NCI-H526 treated with DMSO at 0.1 percent for 48 hours (cell line): ENCODE data around the gene GPN2.
"Not testable (repeated sequence)": the region's sequence is repeated elsewhere in the genome, so short reads cannot be mapped to it uniquely, and the experiment has no call there.

Experiments used
- DNase-seq: peaks from one replicate; lab custom pipeline; 2025; lab: John Stamatoyannopoulos, UW

GPN2 gene

GRCh38 chr1:26857473-26858060, 32.5 kb downstream of the GPN2 start:
- DNase-seq: no peak

- no peak for DNase-seq
These were observed 33.2 kb downstream of the GPN2 start for GRCh38 chr1:26856604-26857469.

DNA sequence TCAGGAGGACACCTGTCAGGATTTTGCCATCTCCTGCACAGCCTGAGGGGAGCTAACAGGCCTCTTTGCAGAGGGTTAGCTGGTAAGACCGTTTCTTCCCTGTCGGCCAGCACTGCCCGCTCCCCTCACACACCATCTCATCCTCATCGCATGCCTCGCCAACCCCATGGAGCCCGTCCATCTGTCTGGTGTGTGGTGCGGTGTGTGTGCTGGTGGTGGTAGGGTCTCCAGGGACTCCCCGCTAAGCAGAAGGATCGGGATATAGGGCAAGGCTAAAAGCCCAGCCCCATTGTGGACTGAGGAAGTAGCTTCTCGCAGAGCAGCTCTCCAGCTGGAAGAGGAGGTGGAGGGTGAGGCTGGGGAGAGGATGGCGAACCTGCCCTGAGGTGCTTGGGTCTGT, 33.9 kb downstream of the GPN2 start:
- DNase-seq: no peak

DNA sequence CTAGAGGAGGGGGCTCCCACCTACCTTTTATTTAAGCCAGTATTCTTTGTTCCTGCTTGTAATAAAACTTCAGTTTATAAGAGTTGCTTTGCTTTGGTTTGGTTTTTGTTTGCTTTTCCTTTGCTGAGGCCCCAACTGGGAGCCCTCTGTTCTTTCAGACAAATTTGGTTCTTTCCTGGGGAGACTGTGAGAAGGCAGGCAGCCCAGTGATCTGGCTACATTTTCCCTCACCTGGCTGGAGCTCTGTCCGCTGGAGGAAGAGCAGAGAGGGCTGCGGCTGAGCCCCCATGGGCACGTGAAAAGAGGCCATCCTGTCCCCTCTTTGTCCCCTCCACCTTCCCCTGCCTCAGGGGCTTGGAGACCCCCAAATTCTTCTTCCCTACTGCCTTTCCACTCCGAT, 34.4 kb downstream of the GPN2 start:
- DNase-seq: no peak

GRCh38 chr1:26854906-26855305, 35.2 kb downstream of the GPN2 start:
- no peak for DNase-seq

GRCh38 chr1:26853600-26853999, 36.5 kb downstream of the GPN2 start:
- DNase-seq: no peak

GRCh38 chr1:26853156-26853555, 36.9 kb downstream of the GPN2 start:
- peak; percentile 16 for DNase-seq

GRCh38 chr1:26852701-26853100, 37.4 kb downstream of the GPN2 start:
- no peak for DNase-seq

- no peak for DNase-seq
These were observed 38.9 kb downstream of the GPN2 start for GRCh38 chr1:26851106-26851684.

DNA sequence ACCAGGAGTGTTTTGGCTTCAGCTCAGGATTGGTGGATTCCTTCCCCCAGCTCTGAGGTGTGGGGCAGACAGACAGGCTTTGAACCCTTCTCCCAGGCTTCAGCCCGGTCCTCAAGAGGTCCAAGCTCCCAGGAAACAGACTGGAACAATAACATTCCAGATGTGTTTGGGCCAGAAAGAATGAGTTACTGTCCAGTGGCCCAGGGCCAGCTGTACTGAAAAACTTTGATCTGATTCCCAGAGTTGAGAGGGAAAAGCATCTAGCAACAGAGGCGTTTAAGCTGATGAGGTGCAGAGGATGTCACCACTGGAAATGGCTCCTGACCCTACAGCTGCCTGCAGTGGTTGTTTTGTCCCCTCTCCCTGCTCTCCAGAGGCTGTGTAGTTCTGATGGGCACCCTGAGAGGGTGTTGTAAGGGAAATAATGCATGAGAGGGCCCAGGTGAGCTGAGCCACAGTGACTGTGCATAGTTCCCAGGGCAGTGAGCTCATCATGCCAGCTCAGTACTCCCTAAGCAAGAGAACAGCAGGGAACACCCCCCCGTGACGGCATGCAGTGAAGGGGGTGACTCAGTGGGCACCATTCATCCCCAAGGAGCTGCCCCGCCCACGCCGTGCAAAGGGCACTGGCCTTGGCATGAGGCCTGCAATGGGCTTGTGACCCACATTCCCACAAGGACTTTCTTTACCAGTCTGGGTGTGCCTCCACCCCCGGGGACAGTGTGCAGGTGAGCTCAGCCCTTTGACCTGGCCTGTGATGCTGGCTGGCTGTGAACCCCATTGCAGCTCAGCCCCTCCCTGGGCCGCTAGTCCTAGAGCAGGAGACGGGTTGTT, 40.9 kb downstream of the GPN2 start:
- DNase-seq: no peak

DNA sequence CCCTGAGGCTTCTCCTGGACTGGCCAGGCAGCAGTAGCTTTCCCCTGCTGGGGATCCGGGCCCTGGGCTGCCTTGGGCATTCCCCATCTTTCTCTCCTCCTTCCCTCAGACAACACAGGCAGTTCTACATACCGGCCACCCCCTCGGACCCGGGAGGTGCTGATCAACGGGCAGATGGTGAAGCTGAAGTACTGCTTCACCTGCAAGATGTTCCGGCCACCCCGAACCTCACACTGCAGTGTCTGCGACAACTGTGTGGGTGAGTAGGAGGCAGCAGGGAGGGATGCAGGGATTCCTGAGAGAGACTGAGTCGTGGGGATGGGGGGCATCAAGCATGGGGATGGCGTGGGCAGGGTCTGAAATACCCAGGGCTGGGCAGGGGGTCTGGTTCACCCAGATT, 41.6 kb downstream of the GPN2 start:
- DNase-seq: no peak

DNA sequence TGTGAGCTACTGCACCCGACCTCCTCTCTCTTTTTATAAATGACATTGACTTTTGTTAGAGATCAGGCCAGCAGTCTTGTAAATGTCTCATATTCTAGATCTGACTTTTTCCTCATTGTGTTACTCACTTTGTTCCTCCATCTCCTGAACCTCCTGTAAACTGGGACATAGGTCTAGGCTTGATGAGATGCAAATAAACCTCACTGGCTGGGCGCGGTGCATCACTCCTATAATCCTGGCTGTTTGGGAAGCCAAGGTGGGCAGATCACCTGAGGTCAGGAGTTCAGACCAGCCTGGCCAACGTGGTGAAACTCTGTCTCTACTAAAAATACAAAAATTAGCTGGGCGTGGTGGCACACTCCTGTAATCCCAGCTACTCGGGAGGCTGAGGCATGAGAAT, 42.3 kb downstream of the GPN2 start:
- DNase-seq: not testable (repeated sequence)

GRCh38 chr1:26844424-26845196, 45.5 kb downstream of the GPN2 start:
- DNase-seq: no peak

GRCh38 chr1:26839779-26840178, 50.3 kb downstream of the GPN2 start:
- DNase-seq: no peak

DNA sequence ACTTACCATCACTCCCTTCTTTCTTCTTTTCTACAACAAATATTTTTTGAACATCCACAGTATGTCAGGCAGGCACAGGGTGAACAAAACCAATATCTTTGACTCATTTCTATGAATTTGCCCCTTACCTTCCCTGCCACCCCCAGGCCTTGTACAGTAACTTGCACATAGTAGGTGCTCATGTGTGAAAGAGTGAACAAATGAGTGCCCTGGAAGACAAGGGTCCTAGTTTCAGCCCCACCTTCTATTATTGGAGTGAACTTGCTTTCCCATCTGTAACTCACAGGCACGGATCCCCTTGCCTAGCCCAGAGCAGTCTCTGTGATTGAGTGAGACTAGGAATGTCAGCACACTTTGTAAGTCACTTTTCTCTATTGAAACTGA, 50.8 kb downstream of the GPN2 start:
- DNase-seq: no peak

DNA sequence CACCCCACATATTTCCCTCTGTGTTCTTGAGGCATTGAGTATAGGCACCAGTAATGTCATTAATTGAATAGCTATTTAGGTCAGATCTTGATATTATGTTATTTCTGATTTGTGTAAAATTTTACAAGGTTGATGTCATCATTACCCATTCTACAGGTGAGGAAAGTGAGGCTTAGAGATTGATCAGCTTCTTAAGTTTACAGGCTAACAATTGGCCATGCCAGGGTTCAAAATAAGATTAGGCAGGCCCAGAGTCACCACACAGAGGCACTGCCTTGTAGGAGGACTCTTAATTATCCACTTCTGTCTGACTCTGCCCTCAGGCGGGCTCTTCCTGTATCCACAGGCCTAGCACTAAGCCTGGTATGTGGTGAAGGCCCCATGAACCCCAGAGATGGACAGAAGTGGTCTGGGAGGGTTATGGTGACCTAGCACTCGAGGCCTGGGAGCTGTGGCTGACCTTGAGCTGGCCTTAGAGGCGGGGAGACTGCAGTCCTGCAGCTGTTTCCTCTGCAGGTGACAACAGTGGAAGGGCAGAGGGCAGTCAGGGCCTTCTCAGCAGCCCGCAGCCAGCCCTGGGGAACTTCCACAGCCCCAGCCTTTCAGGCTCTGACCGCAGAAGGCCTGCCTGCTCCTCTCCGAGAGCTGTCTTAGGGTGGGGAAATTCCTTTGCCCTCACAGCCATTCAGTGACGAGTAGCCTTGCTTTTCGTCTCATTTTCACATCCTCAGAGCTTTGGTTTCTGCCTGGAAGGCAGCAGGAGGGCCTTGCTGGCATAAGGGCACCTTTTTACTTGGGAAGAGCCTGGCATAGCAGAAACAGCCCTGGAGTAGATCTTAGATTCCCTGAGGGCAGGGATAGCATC, 51.4 kb downstream of the GPN2 start:
- no peak for DNase-seq

DNA sequence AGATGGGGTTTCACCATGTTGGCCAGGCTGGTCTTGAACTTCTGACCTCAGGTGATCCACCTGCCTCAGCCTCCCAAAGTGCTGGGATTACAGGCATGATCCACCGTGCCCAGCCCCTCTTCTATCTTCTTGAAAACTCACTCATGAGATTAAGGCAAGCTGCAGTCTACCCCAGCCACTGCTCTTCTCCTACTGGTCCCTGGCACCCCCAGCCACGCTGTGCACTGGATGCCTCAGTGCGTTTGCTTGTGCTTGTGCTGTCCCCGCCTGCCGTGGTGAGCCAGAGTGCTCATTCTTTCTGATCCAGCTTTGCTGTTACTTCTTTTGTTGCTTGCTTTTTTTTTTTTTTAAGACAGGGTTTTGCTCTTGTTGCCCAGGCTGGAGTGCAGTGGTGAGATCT, 52.4 kb downstream of the GPN2 start:
- DNase-seq: not testable (repeated sequence)

GRCh38 chr1:26833432-26834405, 56.4 kb downstream of the GPN2 start:
- no peak for DNase-seq

DNA sequence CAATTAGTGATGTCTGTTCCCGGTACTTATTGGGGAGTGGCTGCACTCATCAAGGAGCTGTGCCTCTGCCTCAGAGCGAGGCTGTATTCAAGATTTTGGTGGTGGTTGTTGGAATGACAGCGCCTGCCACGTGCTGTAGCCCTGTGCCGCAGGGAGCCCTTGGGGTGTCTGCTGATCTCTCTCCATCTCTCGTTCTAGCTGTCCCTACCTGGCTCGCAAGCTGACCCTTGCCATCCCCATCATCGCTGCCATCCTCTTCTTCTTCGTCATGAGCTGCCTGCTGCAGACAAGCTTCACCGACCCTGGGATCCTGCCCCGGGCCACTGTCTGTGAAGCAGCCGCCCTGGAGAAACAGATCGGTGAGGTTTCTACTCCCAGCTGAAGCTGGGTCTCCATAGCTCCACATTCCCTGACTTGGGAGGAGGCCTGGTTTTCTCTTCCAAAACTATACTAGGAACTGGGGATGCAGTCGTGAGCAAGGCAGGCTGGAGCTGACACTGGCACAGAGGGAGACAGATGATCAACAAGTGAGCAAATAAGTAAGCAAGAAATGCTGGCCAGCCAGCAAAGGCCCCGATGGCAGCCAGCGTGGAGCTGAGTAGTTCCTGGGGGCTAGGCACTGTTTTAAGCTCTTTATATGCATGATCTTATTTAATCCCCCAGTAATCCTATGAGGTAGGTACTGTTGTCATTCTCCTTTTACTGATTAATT, 57.7 kb downstream of the GPN2 start:
- DNase-seq: no peak
